Measurements from ENCODE around the gene FUT7. TPM values are rescaled to one million over a fixed set of nuclear protein-coding genes. Genes with fewer than 3 reads are reported as not detected.
A peak's percentile ranks its signal among the peaks of the same experiment; 100 is the strongest.

Gene FUT7
- under 1 TPM in 1 of 4 donors, not detected in 3; 0.20 TPM for total RNA-seq

GRCh38 chr9:137031904-137032640 is at the start of gene FUT7:
TSS of gene FUT7 (minus strand) at chr9:137032088. CDS start at chr9:137031991, 97 bp downstream.
- WGBS, 2 donors (ENCODE audit: low coverage in 1 of 2): no CpG with 5 or more reads among the region's 16 CpGs
- Histone ChIP-seq H3K9me3 (no peaks in the 10 kb centered on the region), H3K4me1 (peaks cover 0 to 41% (median 31%) of the 10 kb centered on the region in 3 donors), H3K4me3 (no peak within 1 kb of the TSS), H3K27ac (no peak within 1 kb of the TSS), H3K27me3 (peaks cover 16% of the 10 kb centered on the region), H3K36me3 (no peaks in the 10 kb centered on the region)
- no peak for TF ChIP-seq EP300 (IDR thresholded peaks at IDR 0.05)
- ATAC-seq: no peak

GRCh38 chr9:137080260-137081122 is 48.6 kb upstream of the FUT7 start:
- Histone ChIP-seq H3K36me3 (peaks cover 0 to 54% of the 10 kb centered on the region in 2 donors), H3K27me3 (peaks cover 21% of the 10 kb centered on the region), H3K9me3 (no peaks in the 10 kb centered on the region), H3K4me1 (peaks cover 0 to 65% (median 22%) of the 10 kb centered on the region in 3 donors), H3K27ac (no peak overlapping the region), H3K4me3 (no peak overlapping the region)
- ATAC-seq: no peak
- 100% methylated on average over 1 to 2 of the region's 24 CpGs for WGBS, 2 donors (ENCODE audit: low coverage in 1 of 2)
- TF ChIP-seq POLR2A (IDR thresholded peaks at IDR 0.05): no peak
- TF ChIP-seq EP300 (IDR thresholded peaks at IDR 0.05): no peak
- TF ChIP-seq POLR2AphosphoS5 (IDR thresholded peaks at IDR 0.05): no peak
- no peak for TF ChIP-seq CTCF (IDR thresholded peaks at IDR 0.05)

GRCh38 chr9:137079401-137079787 is 47.5 kb upstream of the FUT7 start:
- H3K27ac ChIP-seq: no peak overlapping the region
- H3K36me3 ChIP-seq: peaks cover 0 to 54% of the 10 kb centered on the region in 2 donors
- H3K9me3 ChIP-seq: no peaks in the 10 kb centered on the region
- no peak overlapping the region for H3K4me3 ChIP-seq
- no peak for ATAC-seq
- peaks cover 0 to 54% (median 19%) of the 10 kb centered on the region in 3 donors for H3K4me1 ChIP-seq
- 55% methylated on average over 4 of the region's 13 CpGs; no CpG with 5 or more reads in 1 of the 2 donors for WGBS, 2 donors (ENCODE audit: low coverage in 1 of 2)
- TF ChIP-seq POLR2AphosphoS5 (IDR thresholded peaks at IDR 0.05) (no peak), POLR2A (IDR thresholded peaks at IDR 0.05) (no peak), EP300 (IDR thresholded peaks at IDR 0.05) (no peak), CTCF (IDR thresholded peaks at IDR 0.05) (no peak)
- peaks cover 21% of the 10 kb centered on the region for H3K27me3 ChIP-seq

GRCh38 chr9:137078701-137079400 is 47.0 kb upstream of the FUT7 start:
- TF ChIP-seq POLR2AphosphoS5 (IDR thresholded peaks at IDR 0.05) (no peak), EP300 (IDR thresholded peaks at IDR 0.05) (no peak), POLR2A (IDR thresholded peaks at IDR 0.05) (no peak), CTCF (IDR thresholded peaks at IDR 0.05) (no peak)
- Histone ChIP-seq H3K4me1 (peaks cover 0 to 49% (median 19%) of the 10 kb centered on the region in 3 donors), H3K27ac (no peak overlapping the region), H3K36me3 (peaks cover 0 to 54% of the 10 kb centered on the region in 2 donors), H3K4me3 (peak overlapping the region in 1 of 2 donors; percentile 70), H3K9me3 (no peaks in the 10 kb centered on the region), H3K27me3 (peaks cover 21% of the 10 kb centered on the region)
- ATAC-seq: no peak
- WGBS, 2 donors (ENCODE audit: low coverage in 1 of 2): no CpG with 5 or more reads among the region's 51 CpGs
